HepG2 (cell line): Measurements from ENCODE around the gene SAMD14. TPM values are rescaled to one million over a fixed set of nuclear protein-coding genes. Genes with fewer than 3 reads are reported as not detected.
A peak's percentile ranks its signal among the peaks of the same experiment; 100 is the strongest.

Experiments used
- ASH2L ChIP-seq: fragments of 300-600, 200-600 bp; sonication (generic); IDR thresholded peaks from 2 replicates; pipeline ENCODE4 v1.7.0; 2017; ENCODE audit warnings: low read depth, mild to moderate bottlenecking, moderate library complexity, mixed read lengths, low read length; ENCODE audit not compliant: insufficient read length
- CBX1 ChIP-seq: IDR thresholded peaks from one replicate; pipeline ENCODE4 v1.6.1; 2016; ENCODE audit warnings: antibody characterized with exemption, low read depth
- ETV6 ChIP-seq: sonication (generic); formaldehyde crosslinking; conservative IDR thresholded peaks from 2 replicates; pipeline ENCODE4 v1.4.0; 2020; ENCODE audit warnings: missing genetic modification reagents
- HDAC6 ChIP-seq: fragments of 200-600 bp; sonication (generic); IDR thresholded peaks from 2 replicates; pipeline ENCODE4 v1.7.0; 2017; ENCODE audit warnings: mild to moderate bottlenecking, antibody characterized with exemption, low read length, low read depth
- HOXA9 ChIP-seq: sonication (generic); formaldehyde crosslinking; IDR thresholded peaks from 2 replicates; pipeline ENCODE4 v1.8.1; 2022; ENCODE audit warnings: missing genetic modification reagents, mild to moderate bottlenecking, moderate library complexity, borderline replicate concordance
- IKZF5 ChIP-seq: IDR thresholded peaks from 2 replicates; pipeline ENCODE4 v1.6.1; 2018; ENCODE audit warnings: missing genetic modification reagents, mild to moderate bottlenecking, missing compliant biosample characterization
- KDM5B ChIP-seq: sonication (generic); formaldehyde crosslinking; IDR thresholded peaks from 2 replicates; pipeline ENCODE4 v1.4.0; 2020; ENCODE audit warnings: missing genetic modification reagents, mild to moderate bottlenecking, borderline replicate concordance
- MYC ChIP-seq: sonication (generic); formaldehyde crosslinking; IDR thresholded peaks from 2 replicates; pipeline ENCODE4 v1.9.0; 2021; ENCODE audit warnings: missing genetic modification reagents, borderline replicate concordance
- SATB2 ChIP-seq: sonication (generic); formaldehyde crosslinking; IDR thresholded peaks from 2 replicates; pipeline ENCODE4 v1.5.0; 2020; ENCODE audit warnings: missing genetic modification reagents
- SP1 ChIP-seq, 2 experiments: fragments of 450-650 bp in 1 of 2; sonication (generic) in 1 of 2; formaldehyde crosslinking in 1 of 2; IDR thresholded peaks; 2 replicates each; pipeline versions ENCODE4 v1.4.0 to v1.6.1; 2016 to 2020; ENCODE audit warnings: missing genetic modification reagents in 1 of 2
- U2AF1 ChIP-seq: fragments of 200-400 bp; formaldehyde crosslinking; optimal IDR thresholded peaks from 2 replicates; pipeline ENCODE3; 2017; ENCODE audit warnings: mild to moderate bottlenecking, low read depth, low read length
- ZNF180 ChIP-seq: sonication (generic); formaldehyde crosslinking; IDR thresholded peaks from 2 replicates; pipeline ENCODE4 v1.4.0; 2020; ENCODE audit warnings: low read depth, missing genetic modification reagents, borderline replicate concordance
- ZNF232 ChIP-seq: sonication (generic); formaldehyde crosslinking; IDR thresholded peaks from 2 replicates; pipeline ENCODE4 v1.4.0; 2020; ENCODE audit warnings: missing genetic modification reagents, borderline replicate concordance
- ZNF335 ChIP-seq: sonication (generic); formaldehyde crosslinking; IDR thresholded peaks from 2 replicates; pipeline ENCODE4 v1.4.0; 2020; ENCODE audit warnings: missing genetic modification reagents
- ZNF446 ChIP-seq: sonication (generic); formaldehyde crosslinking; IDR thresholded peaks from 2 replicates; pipeline ENCODE4 v1.5.0; 2020; ENCODE audit warnings: mild to moderate bottlenecking, missing genetic modification reagents
- ZNF605 ChIP-seq: sonication (generic); formaldehyde crosslinking; IDR thresholded peaks from 2 replicates; pipeline ENCODE4 v1.8.0; 2022; ENCODE audit warnings: mild to moderate bottlenecking, missing genetic modification reagents
- ZNF749 ChIP-seq: sonication (generic); formaldehyde crosslinking; IDR thresholded peaks from 2 replicates; pipeline ENCODE4 v1.8.0; 2022; ENCODE audit warnings: mild to moderate bottlenecking, missing genetic modification reagents, moderate library complexity, borderline replicate concordance
- ZNF75D ChIP-seq: sonication (generic); formaldehyde crosslinking; IDR thresholded peaks from 2 replicates; pipeline ENCODE4 v1.8.1; 2023; ENCODE audit warnings: missing genetic modification reagents, mild to moderate bottlenecking, borderline replicate concordance
- ZNF781 ChIP-seq: sonication (generic); formaldehyde crosslinking; IDR thresholded peaks from 2 replicates; pipeline ENCODE4 v1.5.1; 2020; ENCODE audit warnings: borderline replicate concordance, mild to moderate bottlenecking, missing genetic modification reagents; ENCODE audit errors: not compliant biosample characterization
- polyA plus RNA-seq, 8 experiments: library from polyadenylated mRNA; depleted of rRNA in 3 of 8; stranded (reverse) in 7 of 8; unstranded in 1 of 8; fragments of >200 nt; fragmentation: Illumina TruSeq in 4 of 8; extraction: Trizol in 4 of 8; gene quantifications; 2 replicates each; pipeline versions ENCODE4 v1.2.1 to v1.2.3, GENCODE V29; 2011 to 2016; ENCODE audit warnings: low read depth in 4 of 8, missing spikeins in 1 of 8, mixed read lengths in 1 of 8; ENCODE audit not compliant: insufficient read depth in 1 of 8
- total RNA-seq, 5 experiments: library from RNA; depleted of rRNA; stranded (reverse); fragments of >200 nt; fragmentation: Illumina TruSeq; extraction: Trizol; gene quantifications; 2 replicates each; pipeline ENCODE4 v1.2.3, GENCODE V29; 2016; ENCODE audit warnings: low read depth in 1 of 5
- TF ChIP-seq, protein P1 (sequence below): sonication (generic); formaldehyde crosslinking; IDR thresholded peaks from 2 replicates; pipeline ENCODE4 v1.4.0; 2020; ENCODE audit warnings: missing genetic modification reagents
- TF ChIP-seq, protein P2 (sequence below): sonication (generic); formaldehyde crosslinking; IDR thresholded peaks from 2 replicates; pipeline ENCODE4 v1.4.0; 2020; ENCODE audit warnings: mild to moderate bottlenecking, missing genetic modification reagents
- TF ChIP-seq, protein P3 (sequence below): sonication (generic); formaldehyde crosslinking; IDR thresholded peaks from 2 replicates; pipeline ENCODE4 v1.9.0; 2021; ENCODE audit warnings: missing genetic modification reagents, mild to moderate bottlenecking, borderline replicate concordance

Gene SAMD14
- total and polyA plus RNA-seq, 2 of the 13 experiments (the other 11 are each of a cell fraction or from before 2014, with no cell fraction given), result 0.07 to 0.22 TPM

DNA sequence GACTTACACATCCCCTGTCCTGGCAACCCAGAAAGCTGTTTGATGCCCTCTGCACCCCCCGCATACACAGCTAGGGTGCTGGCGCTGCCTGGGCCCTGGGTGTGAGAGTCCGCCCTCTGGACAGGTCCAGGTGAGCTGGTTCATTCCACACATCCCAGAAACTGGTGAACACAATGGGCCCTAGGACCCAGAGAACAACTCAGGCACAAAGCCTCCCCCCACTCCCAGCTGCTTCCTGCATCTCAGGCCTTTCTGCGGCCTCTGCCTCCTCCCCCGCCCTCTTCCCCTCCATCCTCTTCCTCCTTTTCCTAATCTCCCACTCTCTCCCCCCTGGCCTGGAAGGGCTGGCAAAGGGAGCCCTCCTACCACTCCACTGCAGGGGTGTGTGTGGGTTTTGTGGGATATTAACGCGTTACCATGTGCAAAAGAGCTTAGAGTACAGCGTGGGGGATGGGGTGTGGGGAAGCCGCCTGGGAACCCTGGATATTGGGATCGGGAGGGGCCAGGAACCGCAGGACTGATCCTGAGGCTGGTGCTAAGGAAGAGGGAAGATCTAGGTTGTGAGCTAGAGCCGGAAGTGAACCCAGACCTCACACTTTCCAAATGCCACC lies 22.1 kb upstream of the SAMD14 start (continued):
- no peak for TF ChIP-seq ZNF781 (CRISPR knock-in tag)
- TF ChIP-seq, protein P1, sequence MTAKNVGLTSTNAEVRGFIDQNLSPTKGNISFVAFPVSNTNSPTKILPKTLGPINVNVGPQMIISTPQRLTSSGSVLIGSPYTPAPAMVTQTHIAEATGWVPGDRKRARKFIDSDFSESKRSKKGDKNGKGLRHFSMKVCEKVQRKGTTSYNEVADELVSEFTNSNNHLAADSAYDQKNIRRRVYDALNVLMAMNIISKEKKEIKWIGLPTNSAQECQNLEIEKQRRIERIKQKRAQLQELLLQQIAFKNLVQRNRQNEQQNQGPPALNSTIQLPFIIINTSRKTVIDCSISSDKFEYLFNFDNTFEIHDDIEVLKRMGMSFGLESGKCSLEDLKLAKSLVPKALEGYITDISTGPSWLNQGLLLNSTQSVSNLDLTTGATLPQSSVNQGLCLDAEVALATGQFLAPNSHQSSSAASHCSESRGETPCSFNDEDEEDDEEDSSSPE, result no peak
- peak; percentile 86; the same call in 1 of the 2 replicates for TF ChIP-seq KDM5B (CRISPR knock-in tag)
- TF ChIP-seq IKZF5, result peak; percentile 70; the same call in 1 of the 2 replicates
- TF ChIP-seq SP1 (IDR thresholded peaks at IDR 0.05), result no peak
- peak; percentile 35 for TF ChIP-seq SP1 (CRISPR knock-in tag; IDR thresholded peaks at IDR 0.05)
- no peak for TF ChIP-seq ZNF335 (CRISPR knock-in tag)
- no peak for TF ChIP-seq HOXA9 (CRISPR knock-in tag)
- TF ChIP-seq CBX1, result no peak
- peak; percentile 67 for TF ChIP-seq U2AF1
- no peak for TF ChIP-seq ZNF232 (CRISPR knock-in tag)
- TF ChIP-seq ETV6, result no peak
- TF ChIP-seq ASH2L, result no peak
- no peak for TF ChIP-seq ZNF75D (CRISPR knock-in tag)
- TF ChIP-seq ZNF446 (CRISPR knock-in tag), result no peak
- peak; percentile 81 for TF ChIP-seq ZNF605 (CRISPR knock-in tag)
- TF ChIP-seq ZNF180, result no peak
- TF ChIP-seq ZNF749 (CRISPR knock-in tag), result no peak
- TF ChIP-seq SATB2 (CRISPR knock-in tag), result no peak
- TF ChIP-seq, protein P2, sequence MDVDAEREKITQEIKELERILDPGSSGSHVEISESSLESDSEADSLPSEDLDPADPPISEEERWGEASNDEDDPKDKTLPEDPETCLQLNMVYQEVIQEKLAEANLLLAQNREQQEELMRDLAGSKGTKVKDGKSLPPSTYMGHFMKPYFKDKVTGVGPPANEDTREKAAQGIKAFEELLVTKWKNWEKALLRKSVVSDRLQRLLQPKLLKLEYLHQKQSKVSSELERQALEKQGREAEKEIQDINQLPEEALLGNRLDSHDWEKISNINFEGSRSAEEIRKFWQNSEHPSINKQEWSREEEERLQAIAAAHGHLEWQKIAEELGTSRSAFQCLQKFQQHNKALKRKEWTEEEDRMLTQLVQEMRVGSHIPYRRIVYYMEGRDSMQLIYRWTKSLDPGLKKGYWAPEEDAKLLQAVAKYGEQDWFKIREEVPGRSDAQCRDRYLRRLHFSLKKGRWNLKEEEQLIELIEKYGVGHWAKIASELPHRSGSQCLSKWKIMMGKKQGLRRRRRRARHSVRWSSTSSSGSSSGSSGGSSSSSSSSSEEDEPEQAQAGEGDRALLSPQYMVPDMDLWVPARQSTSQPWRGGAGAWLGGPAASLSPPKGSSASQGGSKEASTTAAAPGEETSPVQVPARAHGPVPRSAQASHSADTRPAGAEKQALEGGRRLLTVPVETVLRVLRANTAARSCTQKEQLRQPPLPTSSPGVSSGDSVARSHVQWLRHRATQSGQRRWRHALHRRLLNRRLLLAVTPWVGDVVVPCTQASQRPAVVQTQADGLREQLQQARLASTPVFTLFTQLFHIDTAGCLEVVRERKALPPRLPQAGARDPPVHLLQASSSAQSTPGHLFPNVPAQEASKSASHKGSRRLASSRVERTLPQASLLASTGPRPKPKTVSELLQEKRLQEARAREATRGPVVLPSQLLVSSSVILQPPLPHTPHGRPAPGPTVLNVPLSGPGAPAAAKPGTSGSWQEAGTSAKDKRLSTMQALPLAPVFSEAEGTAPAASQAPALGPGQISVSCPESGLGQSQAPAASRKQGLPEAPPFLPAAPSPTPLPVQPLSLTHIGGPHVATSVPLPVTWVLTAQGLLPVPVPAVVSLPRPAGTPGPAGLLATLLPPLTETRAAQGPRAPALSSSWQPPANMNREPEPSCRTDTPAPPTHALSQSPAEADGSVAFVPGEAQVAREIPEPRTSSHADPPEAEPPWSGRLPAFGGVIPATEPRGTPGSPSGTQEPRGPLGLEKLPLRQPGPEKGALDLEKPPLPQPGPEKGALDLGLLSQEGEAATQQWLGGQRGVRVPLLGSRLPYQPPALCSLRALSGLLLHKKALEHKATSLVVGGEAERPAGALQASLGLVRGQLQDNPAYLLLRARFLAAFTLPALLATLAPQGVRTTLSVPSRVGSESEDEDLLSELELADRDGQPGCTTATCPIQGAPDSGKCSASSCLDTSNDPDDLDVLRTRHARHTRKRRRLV (CRISPR knock-in tag), result no peak
- no peak for TF ChIP-seq HDAC6
- TF ChIP-seq MYC (CRISPR knock-in tag), result peak; percentile 63; the same call in 1 of the 2 replicates
- TF ChIP-seq, protein P3, sequence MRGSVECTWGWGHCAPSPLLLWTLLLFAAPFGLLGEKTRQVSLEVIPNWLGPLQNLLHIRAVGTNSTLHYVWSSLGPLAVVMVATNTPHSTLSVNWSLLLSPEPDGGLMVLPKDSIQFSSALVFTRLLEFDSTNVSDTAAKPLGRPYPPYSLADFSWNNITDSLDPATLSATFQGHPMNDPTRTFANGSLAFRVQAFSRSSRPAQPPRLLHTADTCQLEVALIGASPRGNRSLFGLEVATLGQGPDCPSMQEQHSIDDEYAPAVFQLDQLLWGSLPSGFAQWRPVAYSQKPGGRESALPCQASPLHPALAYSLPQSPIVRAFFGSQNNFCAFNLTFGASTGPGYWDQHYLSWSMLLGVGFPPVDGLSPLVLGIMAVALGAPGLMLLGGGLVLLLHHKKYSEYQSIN (CRISPR knock-in tag), result no peak
